Tibial nerve (tissue), 4 donors: ENCODE data around the gene CDH24. TPM values are rescaled to one million over a fixed set of nuclear protein-coding genes. Genes with fewer than 3 reads are reported as not detected.
A peak's percentile ranks its signal among the peaks of the same experiment; 100 is the strongest.

Source experiments
- DNase-seq, 2 donors: peaks; one replicate each; pipeline ENCODE4 v3.0.0-alpha.2; 2019; ENCODE audit warnings: low spot score in 2 of 2
- H3K27ac ChIP-seq, 4 donors: fragments of 200-600 bp; sonication (generic) in 3 of 4; one replicate each; pipeline ENCODE4 v1.5.1; 2017 to 2019; ENCODE audit warnings: mild to moderate bottlenecking in 1 of 4
- H3K27me3 ChIP-seq, 2 donors: fragments of 200-600 bp; sonication (generic) in 1 of 2; one replicate each; pipeline versions ENCODE4 v1.5.1 to v1.6.0; 2017 to 2019
- H3K36me3 ChIP-seq, 3 donors: fragments of 200-600 bp; sonication (generic); one replicate each; pipeline ENCODE4 v1.5.1; 2018 to 2019
- H3K4me1 ChIP-seq, 4 donors: fragments of 200-600 bp; sonication (generic) in 3 of 4; one replicate each; pipeline ENCODE4 v1.5.1; 2017 to 2019
- H3K4me3 ChIP-seq, 4 donors: fragments of 200-600 bp; sonication (generic) in 3 of 4; one replicate each; pipeline ENCODE4 v1.5.1; 2017 to 2019; ENCODE audit warnings: mild to moderate bottlenecking in 1 of 4, moderate library complexity in 1 of 4
- H3K9me3 ChIP-seq, 4 donors: fragments of 200-600 bp; sonication (generic) in 3 of 4; one replicate each; pipeline ENCODE4 v1.5.1; 2017 to 2019
- EP300 ChIP-seq, 2 donors: sonication (generic); formaldehyde crosslinking; IDR thresholded peaks; one replicate each; pipeline ENCODE4 v1.6.1; 2017; ENCODE audit warnings: antibody characterized with exemption in 2 of 2, mild to moderate bottlenecking in 1 of 2
- POLR2A ChIP-seq, 2 donors: fragments of 450-650 bp; IDR thresholded peaks; one replicate each; pipeline ENCODE4 v1.6.1; 2017; ENCODE audit warnings: antibody characterized with exemption in 2 of 2, mild to moderate bottlenecking in 2 of 2, moderate library complexity in 2 of 2
- WGBS, 2 donors: methylation state at CpG; one replicate each; pipeline ENCODE4 v1.1.5; 2018; 5-methylcytosine and 5-hydroxymethylcytosine counted together
- total RNA-seq, 4 donors: library from RNA; depleted of rRNA; stranded (reverse); fragments of >200 nt; gene quantifications; one replicate each; pipeline ENCODE4 v1.1.0, GENCODE V29; 2016
- TF ChIP-seq, protein P1 (sequence below), 5 experiments: fragments of 200-600 bp in 3 of 5; fragments of 450-650 bp in 2 of 5; sonication (generic) in 3 of 5; IDR thresholded peaks; one replicate each; pipeline ENCODE4 v1.5.1; 2016 to 2019; ENCODE audit warnings: antibody characterized with exemption in 5 of 5, mild to moderate bottlenecking in 3 of 5, moderate library complexity in 2 of 5

The CDH24 gene
- total RNA-seq, 4 donors from 2014 or later = 3.9 to 11.1 (median 6.0) TPM

- Histone ChIP-seq H3K4me1 (peaks cover 0 to 45% (median 22%) of the 10 kb centered on the region in 4 donors), H3K9me3 (no peaks in the 10 kb centered on the region), H3K27ac (peak overlapping the region in 1 of 4 donors; percentile 17), H3K27me3 (no peaks in the 10 kb centered on the region), H3K4me3 (no peak overlapping the region), H3K36me3 (peaks cover 5 to 67% (median 21%) of the 10 kb centered on the region in 3 donors)
- DNase-seq = peak; percentile 53 to 89
- TF ChIP-seq POLR2A (IDR thresholded peaks at IDR 0.05) = no peak
- TF ChIP-seq, protein P1, sequence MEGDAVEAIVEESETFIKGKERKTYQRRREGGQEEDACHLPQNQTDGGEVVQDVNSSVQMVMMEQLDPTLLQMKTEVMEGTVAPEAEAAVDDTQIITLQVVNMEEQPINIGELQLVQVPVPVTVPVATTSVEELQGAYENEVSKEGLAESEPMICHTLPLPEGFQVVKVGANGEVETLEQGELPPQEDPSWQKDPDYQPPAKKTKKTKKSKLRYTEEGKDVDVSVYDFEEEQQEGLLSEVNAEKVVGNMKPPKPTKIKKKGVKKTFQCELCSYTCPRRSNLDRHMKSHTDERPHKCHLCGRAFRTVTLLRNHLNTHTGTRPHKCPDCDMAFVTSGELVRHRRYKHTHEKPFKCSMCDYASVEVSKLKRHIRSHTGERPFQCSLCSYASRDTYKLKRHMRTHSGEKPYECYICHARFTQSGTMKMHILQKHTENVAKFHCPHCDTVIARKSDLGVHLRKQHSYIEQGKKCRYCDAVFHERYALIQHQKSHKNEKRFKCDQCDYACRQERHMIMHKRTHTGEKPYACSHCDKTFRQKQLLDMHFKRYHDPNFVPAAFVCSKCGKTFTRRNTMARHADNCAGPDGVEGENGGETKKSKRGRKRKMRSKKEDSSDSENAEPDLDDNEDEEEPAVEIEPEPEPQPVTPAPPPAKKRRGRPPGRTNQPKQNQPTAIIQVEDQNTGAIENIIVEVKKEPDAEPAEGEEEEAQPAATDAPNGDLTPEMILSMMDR (IDR thresholded peaks at IDR 0.05) = peak; percentile 93 to 97 (median 95)
- 27 to 29% methylated on average over 8 of the region's 8 CpGs for WGBS, 2 donors
Measured at GRCh38 chr14:23068789-23069412, 11.6 kb upstream of the CDH24 start.

DNA sequence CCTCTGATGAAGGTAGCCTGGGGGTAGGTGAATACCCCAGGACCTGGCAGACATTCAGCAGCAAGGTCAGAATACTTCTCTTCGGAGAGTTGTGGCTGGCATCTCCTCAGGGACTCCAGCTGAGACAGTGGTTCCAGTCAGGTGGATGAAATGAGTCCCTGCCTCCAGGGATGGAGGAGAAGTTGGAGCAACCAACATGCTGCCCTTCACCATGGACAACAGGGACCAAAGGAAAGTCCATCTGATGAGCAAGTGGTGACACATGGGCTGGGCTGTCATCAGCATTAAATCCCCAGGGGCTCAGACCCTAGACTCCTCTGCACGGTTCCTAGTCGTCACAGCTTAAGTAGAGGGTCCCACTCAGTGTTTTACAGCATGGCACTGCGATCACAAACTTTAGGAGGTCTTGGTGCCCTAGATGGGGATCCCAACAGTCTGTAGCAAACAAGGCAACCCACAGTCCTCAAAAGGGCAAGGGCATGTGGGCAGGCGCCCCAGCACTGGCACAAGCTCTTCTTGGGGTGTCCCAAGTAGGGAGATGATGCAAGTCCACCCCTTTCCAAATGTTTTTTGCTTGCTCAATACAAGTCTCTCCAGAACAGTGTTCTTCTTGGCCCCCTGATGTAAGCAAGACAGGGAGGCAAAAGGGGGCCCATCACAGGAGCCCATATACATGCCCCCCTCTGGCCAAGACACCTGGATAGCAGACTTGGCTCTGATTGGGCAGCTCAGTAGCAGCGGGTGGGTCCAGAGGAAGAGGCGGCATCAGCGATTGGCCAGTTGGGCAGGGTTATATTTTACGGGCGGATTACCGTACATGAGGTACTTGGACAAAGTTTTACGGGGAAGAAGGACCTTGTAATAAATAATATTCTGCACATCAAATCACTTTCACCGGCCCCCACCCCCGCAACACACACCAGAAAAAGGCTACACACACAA is 10.8 kb upstream of the CDH24 start:
- Histone ChIP-seq H3K27me3 (no peaks in the 10 kb centered on the region), H3K4me1 (peaks cover 0 to 45% (median 22%) of the 10 kb centered on the region in 4 donors), H3K27ac (peak overlapping the region in 1 of 4 donors; percentile 17), H3K36me3 (peaks cover 5 to 67% (median 29%) of the 10 kb centered on the region in 3 donors), H3K4me3 (no peak overlapping the region), H3K9me3 (no peaks in the 10 kb centered on the region)
- DNase-seq = no peak
- 72 to 75% methylated on average over 14 of the region's 14 CpGs for WGBS, 2 donors
- no peak for TF ChIP-seq EP300 (IDR thresholded peaks at IDR 0.05)
- TF ChIP-seq, protein P1 (IDR thresholded peaks at IDR 0.05) = no peak
- TF ChIP-seq POLR2A (IDR thresholded peaks at IDR 0.05) = no peak

DNA sequence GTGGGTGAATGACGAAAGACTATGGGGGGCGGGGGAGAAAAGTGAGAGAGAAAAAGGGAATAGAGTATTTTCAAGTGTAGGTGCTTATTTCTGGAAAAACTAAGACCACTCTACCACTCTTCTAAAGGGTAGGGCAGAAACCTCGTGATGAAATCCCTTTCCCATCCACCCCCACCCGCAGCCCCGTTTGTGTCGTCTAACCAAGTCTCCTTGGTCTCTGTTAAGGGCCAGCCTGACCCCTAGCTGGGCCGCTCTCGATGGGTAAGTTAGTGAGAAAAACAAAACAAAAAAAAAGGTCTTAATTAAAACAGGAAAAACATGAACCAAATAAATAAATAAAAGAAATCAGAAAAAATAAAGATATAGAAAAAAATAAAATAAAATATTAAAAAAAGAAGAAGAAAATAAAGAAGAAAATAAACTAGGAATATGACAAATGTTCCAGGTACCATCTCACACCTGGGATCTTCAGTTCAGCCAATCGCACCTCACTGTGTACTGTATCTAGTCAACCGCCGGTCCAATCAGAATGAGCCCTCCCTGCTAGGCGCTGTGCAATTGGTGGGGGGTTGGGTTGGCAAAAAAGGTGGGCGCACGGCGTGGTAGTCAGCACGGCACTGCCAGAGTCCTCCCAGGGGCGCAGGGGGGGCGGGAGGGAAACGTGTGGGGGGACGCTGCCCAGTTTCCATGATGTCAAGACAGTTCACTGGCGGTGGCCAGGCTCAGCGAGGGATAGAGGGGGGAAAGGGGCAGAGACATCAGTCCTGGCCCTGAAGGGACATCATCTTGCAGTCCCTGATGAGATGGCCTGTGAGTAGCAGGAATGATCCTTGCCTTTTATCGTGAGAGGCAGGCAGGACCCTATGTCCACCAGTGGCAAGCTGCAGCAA is 9.8 kb upstream of the CDH24 start:
- no peak overlapping the region for H3K4me3 ChIP-seq
- H3K36me3 ChIP-seq = peaks cover 5 to 70% (median 29%) of the 10 kb centered on the region in 3 donors
- WGBS, 2 donors = 86 to 87% methylated on average over 23 of the region's 23 CpGs
- no peak overlapping the region for H3K27ac ChIP-seq
- TF ChIP-seq, protein P1 (IDR thresholded peaks at IDR 0.05) = no peak
- TF ChIP-seq EP300 (IDR thresholded peaks at IDR 0.05) = no peak
- no peaks in the 10 kb centered on the region for H3K27me3 ChIP-seq
- DNase-seq = no peak
- H3K9me3 ChIP-seq = no peaks in the 10 kb centered on the region
- H3K4me1 ChIP-seq = peaks cover 0 to 49% (median 21%) of the 10 kb centered on the region in 4 donors

- H3K27ac ChIP-seq = no peak overlapping the region
- peaks cover 0 to 45% (median 16%) of the 10 kb centered on the region in 4 donors for H3K4me1 ChIP-seq
- H3K27me3 ChIP-seq = no peaks in the 10 kb centered on the region
- TF ChIP-seq, protein P1 (IDR thresholded peaks at IDR 0.05) = no peak
- no peak for TF ChIP-seq EP300 (IDR thresholded peaks at IDR 0.05)
- no peak for TF ChIP-seq POLR2A (IDR thresholded peaks at IDR 0.05)
- no peak overlapping the region for H3K4me3 ChIP-seq
- DNase-seq = no peak
- peaks cover 5 to 77% (median 29%) of the 10 kb centered on the region in 3 donors for H3K36me3 ChIP-seq
- WGBS, 2 donors = 72 to 82% methylated on average over 3 of the region's 3 CpGs
- no peaks in the 10 kb centered on the region for H3K9me3 ChIP-seq
Measured at GRCh38 chr14:23066368-23066767, 9.0 kb upstream of the CDH24 start.
